Measurements from ENCODE around the gene TNFSF18.

Gene TNFSF18

DNA sequence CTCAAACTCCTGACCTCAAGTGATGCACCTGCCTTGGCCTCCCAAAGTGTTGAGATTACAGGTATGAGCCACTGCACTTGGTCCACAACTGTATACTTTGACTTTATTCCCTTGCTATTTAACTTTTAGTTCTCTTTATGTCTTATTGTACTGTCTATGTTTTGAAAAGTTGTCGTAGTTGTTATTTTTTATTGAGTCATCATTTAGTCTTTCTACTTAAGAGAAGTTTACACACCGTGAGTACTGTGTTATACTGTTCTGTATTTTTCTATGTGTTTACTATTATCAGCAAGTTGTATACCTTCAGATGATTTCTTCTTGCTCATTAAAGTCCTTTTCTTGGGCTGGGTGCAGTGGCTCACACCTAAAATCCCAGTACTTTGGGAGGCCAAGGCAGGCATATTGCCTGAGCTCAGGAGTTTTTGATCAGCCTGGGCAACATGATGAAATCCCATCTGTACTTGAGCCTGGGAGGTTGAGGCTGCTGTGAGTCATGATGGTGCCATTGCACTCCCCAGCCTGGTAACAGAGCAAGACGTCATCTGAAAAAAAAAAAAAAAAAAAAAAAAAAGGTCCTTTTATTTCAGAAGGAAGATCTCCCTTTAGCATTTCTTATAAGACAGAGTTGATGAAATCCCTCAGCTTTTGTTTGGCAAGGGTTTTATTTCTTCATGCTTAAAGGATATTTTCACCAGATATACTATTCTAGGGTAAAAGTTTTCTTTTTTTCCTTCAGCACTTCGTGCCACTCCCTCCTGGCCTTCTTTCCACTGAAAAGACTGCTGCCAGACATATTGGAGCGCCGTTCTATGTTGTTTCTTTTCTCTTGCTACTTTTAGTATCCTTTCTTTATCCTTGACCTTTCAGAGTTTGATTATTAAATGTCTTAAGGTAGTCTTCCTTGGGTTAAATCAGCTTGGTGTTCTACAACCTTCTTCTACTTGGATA is 47.6 kb downstream of the TNFSF18 start:
- no peaks in the 10 kb centered on the region for H3K27me3 ChIP-seq (ENCODE audit: control insufficient read depth, insufficient read depth, low read length)
- no peaks in the 10 kb centered on the region for H3K36me3 ChIP-seq (ENCODE audit: control insufficient read depth, low read depth, low read length)
- H3K27ac ChIP-seq (ENCODE audit: low read length), result no peak overlapping the region
- H3K9me3 ChIP-seq (ENCODE audit: control insufficient read depth, low read depth, low read length), result no peaks in the 10 kb centered on the region
- no peak overlapping the region for H3K9ac ChIP-seq (ENCODE audit: low read length)
- no peaks in the 10 kb centered on the region for H3K4me1 ChIP-seq (ENCODE audit: control insufficient read depth, low read depth, low read length)
- no peak overlapping the region for H3K4me3 ChIP-seq (ENCODE audit: low read length)

DNA sequence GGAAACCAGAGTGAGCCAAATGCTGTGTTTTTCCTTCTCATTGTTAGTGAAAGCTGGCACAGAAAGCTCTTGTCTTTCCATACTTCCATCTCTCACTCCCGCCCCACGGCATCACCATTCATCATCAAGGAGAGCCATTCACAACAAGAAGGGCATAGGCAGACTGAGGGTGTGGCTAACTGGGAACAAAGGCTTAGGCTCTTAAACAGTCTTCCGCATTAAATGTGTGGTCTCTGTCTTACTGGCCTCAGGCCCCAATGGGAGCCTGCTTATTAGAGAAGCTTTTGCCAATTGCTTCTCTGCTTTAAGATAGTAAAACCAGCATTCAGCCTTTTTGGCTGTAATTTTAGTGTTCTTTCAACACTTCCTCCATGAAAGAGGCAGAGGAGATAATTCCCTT is 51.4 kb downstream of the TNFSF18 start:
- H3K4me1 ChIP-seq (ENCODE audit: control insufficient read depth, low read depth, low read length), result no peaks in the 10 kb centered on the region
- H3K9me3 ChIP-seq (ENCODE audit: control insufficient read depth, low read depth, low read length), result no peaks in the 10 kb centered on the region
- H3K4me3 ChIP-seq (ENCODE audit: low read length), result no peak overlapping the region
- H3K27ac ChIP-seq (ENCODE audit: low read length), result no peak overlapping the region
- H3K9ac ChIP-seq (ENCODE audit: low read length), result no peak overlapping the region
- no peaks in the 10 kb centered on the region for H3K36me3 ChIP-seq (ENCODE audit: control insufficient read depth, low read depth, low read length)
- H3K27me3 ChIP-seq (ENCODE audit: control insufficient read depth, insufficient read depth, low read length), result no peaks in the 10 kb centered on the region

GRCh38 chr1:172997941-172998361 is 52.8 kb downstream of the TNFSF18 start:
- Histone ChIP-seq H3K4me3 (ENCODE audit: low read length) (no peak overlapping the region), H3K9ac (ENCODE audit: low read length) (no peak overlapping the region), H3K27me3 (ENCODE audit: control insufficient read depth, insufficient read depth, low read length) (no peaks in the 10 kb centered on the region), H3K9me3 (ENCODE audit: control insufficient read depth, low read depth, low read length) (no peaks in the 10 kb centered on the region), H3K27ac (ENCODE audit: low read length) (no peak overlapping the region), H3K36me3 (ENCODE audit: control insufficient read depth, low read depth, low read length) (no peaks in the 10 kb centered on the region), H3K4me1 (ENCODE audit: control insufficient read depth, low read depth, low read length) (no peaks in the 10 kb centered on the region)

DNA sequence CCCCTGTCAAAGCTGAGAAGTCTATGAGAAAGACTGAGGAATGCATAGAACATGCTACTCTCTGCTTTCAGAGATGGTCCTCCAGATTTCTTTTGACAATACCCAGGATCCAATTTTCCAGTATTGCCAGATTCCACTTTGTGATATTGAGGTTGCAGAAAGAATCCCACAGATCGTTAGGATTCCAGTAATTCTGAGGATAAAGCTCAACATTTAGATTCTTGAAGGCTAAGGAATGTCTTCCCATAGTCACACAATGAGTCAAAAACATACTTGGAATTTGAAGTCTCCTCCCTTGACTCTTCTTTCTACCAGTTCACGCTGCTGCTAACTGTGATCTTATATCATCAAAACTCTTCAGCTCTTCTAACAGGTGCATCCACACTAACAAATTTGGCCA is 57.1 kb downstream of the TNFSF18 start:
- no peak overlapping the region for H3K4me3 ChIP-seq (ENCODE audit: low read length)

DNA sequence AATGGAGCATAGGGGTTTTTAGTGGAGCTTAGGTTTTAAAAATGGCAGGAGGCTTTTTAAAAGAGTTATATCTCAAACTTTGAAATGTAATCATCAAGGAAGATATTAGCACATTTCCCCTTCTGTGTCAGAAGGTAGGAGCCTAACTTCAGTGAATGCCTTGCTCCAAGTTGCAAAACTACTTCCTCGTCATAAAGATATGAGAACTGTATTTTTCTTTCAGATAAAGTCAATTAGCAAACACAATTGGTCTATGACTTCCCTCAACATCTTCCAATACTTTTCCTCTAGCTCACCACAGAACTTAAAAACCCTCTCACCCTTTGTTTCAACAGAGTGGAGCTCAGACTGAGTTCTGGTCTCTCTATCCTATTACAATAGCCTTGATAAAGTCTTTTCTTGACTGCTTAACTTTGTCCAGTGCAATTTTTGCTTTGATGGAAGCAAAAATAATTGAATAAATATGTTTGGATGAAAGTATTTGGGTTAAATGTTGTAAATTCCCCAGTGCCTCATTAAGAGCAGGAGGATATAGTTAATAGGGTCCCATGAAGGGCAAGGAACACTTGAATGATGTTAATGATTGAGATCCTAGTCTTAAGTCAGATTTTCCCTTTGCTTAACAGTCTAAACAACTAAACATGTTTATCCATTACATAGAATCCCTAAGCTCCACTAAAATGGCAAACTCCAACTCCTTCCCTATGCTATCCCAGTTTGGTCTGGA is 58.9 kb downstream of the TNFSF18 start:
- no peak overlapping the region for H3K4me3 ChIP-seq (ENCODE audit: low read length)
- peaks cover 7% of the 10 kb centered on the region for H3K4me1 ChIP-seq (ENCODE audit: control insufficient read depth, low read depth, low read length)
- H3K9me3 ChIP-seq (ENCODE audit: control insufficient read depth, low read depth, low read length), result no peaks in the 10 kb centered on the region
- H3K27ac ChIP-seq (ENCODE audit: low read length), result no peak overlapping the region
- no peak overlapping the region for H3K9ac ChIP-seq (ENCODE audit: low read length)
- no peaks in the 10 kb centered on the region for H3K36me3 ChIP-seq (ENCODE audit: control insufficient read depth, low read depth, low read length)
- no peaks in the 10 kb centered on the region for H3K27me3 ChIP-seq (ENCODE audit: control insufficient read depth, insufficient read depth, low read length)

More for the DNA sequence above, 57.1 kb downstream of the TNFSF18 start:
- no peaks in the 10 kb centered on the region for H3K9me3 ChIP-seq (ENCODE audit: control insufficient read depth, low read depth, low read length)
- peaks cover 7% of the 10 kb centered on the region for H3K4me1 ChIP-seq (ENCODE audit: control insufficient read depth, low read depth, low read length)
- no peaks in the 10 kb centered on the region for H3K27me3 ChIP-seq (ENCODE audit: control insufficient read depth, insufficient read depth, low read length)
- H3K9ac ChIP-seq (ENCODE audit: low read length), result no peak overlapping the region
- H3K27ac ChIP-seq (ENCODE audit: low read length), result no peak overlapping the region
- H3K36me3 ChIP-seq (ENCODE audit: control insufficient read depth, low read depth, low read length), result no peaks in the 10 kb centered on the region

DNA sequence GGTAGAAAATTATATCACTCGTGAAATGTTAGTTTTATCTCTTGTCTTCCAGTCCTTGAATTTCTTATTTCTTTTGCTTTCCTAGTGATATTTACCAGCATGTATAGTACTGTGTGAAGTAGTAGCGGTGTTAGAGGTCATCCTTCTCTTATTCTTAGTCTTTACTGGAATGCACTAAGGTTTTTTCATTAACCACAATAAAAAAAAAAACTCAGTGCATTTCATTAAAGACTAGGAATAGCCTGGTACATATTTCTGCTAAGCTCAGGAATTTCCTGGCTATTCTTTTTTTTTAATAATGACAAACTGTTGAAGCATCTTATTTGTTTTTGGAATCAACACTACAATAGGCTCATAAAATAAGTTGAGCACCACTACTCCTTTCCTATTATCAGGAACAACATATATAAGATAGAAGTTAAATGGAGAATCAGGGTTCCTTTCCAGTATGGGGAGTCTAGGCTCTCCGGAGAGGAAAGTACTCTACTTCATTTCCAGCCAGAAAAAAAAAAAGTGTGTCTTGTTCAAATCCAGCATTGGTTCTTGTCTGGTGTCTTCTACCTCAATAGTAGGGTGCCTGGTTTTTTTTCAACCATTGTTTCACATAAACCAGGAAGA is 60.0 kb downstream of the TNFSF18 start:
- H3K4me3 ChIP-seq (ENCODE audit: low read length), result no peak overlapping the region
- H3K9me3 ChIP-seq (ENCODE audit: control insufficient read depth, low read depth, low read length), result no peaks in the 10 kb centered on the region
- H3K27ac ChIP-seq (ENCODE audit: low read length), result no peak overlapping the region
- H3K36me3 ChIP-seq (ENCODE audit: control insufficient read depth, low read depth, low read length), result no peaks in the 10 kb centered on the region
- H3K4me1 ChIP-seq (ENCODE audit: control insufficient read depth, low read depth, low read length), result peaks cover 7% of the 10 kb centered on the region
- no peak overlapping the region for H3K9ac ChIP-seq (ENCODE audit: low read length)
- H3K27me3 ChIP-seq (ENCODE audit: control insufficient read depth, insufficient read depth, low read length), result no peaks in the 10 kb centered on the region

Measured in iPS-18a (cell line).